ENCODE data around the gene SLC29A2.
"Not testable (repeated sequence)": the region's sequence is repeated elsewhere in the genome, so short reads cannot be mapped to it uniquely, and the experiment has no call there.

The SLC29A2 gene

GRCh38 chr11:66386171-66387069 is 14.9 kb upstream of the SLC29A2 start:
- TF ChIP-seq CREB5 (CRISPR knock-in tag; IDR thresholded peaks at IDR 0.05; ENCODE audit: low read depth): no peak
- no peak for TF ChIP-seq GLIS3 (CRISPR knock-in tag; IDR thresholded peaks at IDR 0.05)
- no peak for TF ChIP-seq RARB (CRISPR knock-in tag; IDR thresholded peaks at IDR 0.05)
- no peak for TF ChIP-seq ISL1 (CRISPR knock-in tag; IDR thresholded peaks at IDR 0.05)
- TF ChIP-seq SNAI2 (CRISPR knock-in tag; IDR thresholded peaks at IDR 0.05): no peak
- TF ChIP-seq CSDC2 (CRISPR knock-in tag; IDR thresholded peaks at IDR 0.05): no peak
- TF ChIP-seq ZNF565 (CRISPR knock-in tag; conservative IDR thresholded peaks at IDR 0.05; ENCODE audit: low read depth): no peak
- no peak for TF ChIP-seq PPARA (CRISPR knock-in tag; IDR thresholded peaks at IDR 0.05; ENCODE audit: borderline replicate concordance)
- TF ChIP-seq PATZ1 (CRISPR knock-in tag; IDR thresholded peaks at IDR 0.05; ENCODE audit: borderline replicate concordance): no peak
- no peak for TF ChIP-seq TOX (CRISPR knock-in tag; IDR thresholded peaks at IDR 0.05; ENCODE audit: borderline replicate concordance)
- no peak for TF ChIP-seq ZNF8 (CRISPR knock-in tag; IDR thresholded peaks at IDR 0.05)
- peak; percentile 85 for ATAC-seq

GRCh38 chr11:66384316-66384715 is 12.8 kb upstream of the SLC29A2 start:
- not testable (repeated sequence) for ATAC-seq

GRCh38 chr11:66380264-66380663 is 8.7 kb upstream of the SLC29A2 start:
- ATAC-seq: not testable (repeated sequence)

GRCh38 chr11:66373690-66374287 is 2.2 kb upstream of the SLC29A2 start:
- ATAC-seq: not testable (repeated sequence)

GRCh38 chr11:66373265-66373664 is 1.7 kb upstream of the SLC29A2 start:
- no peak for ATAC-seq
- no peak for TF ChIP-seq TOX (CRISPR knock-in tag; IDR thresholded peaks at IDR 0.05; ENCODE audit: borderline replicate concordance)
- no peak for TF ChIP-seq CREB5 (CRISPR knock-in tag; IDR thresholded peaks at IDR 0.05; ENCODE audit: low read depth)
- no peak for TF ChIP-seq SNAI2 (CRISPR knock-in tag; IDR thresholded peaks at IDR 0.05)
- TF ChIP-seq OSR1 (CRISPR knock-in tag; IDR thresholded peaks at IDR 0.05): no peak
- no peak for TF ChIP-seq ZC3H10 (CRISPR knock-in tag; IDR thresholded peaks at IDR 0.05)
- no peak for TF ChIP-seq POU6F1 (CRISPR knock-in tag; IDR thresholded peaks at IDR 0.05; ENCODE audit: borderline replicate concordance, low read depth)
- no peak for TF ChIP-seq CSDC2 (CRISPR knock-in tag; IDR thresholded peaks at IDR 0.05)
- no peak for TF ChIP-seq ZNF8 (CRISPR knock-in tag; IDR thresholded peaks at IDR 0.05)
- TF ChIP-seq PPARA (CRISPR knock-in tag; IDR thresholded peaks at IDR 0.05; ENCODE audit: borderline replicate concordance): no peak
- no peak for TF ChIP-seq BACH2 (CRISPR knock-in tag; IDR thresholded peaks at IDR 0.05; ENCODE audit: borderline replicate concordance)
- no peak for TF ChIP-seq GLIS3 (CRISPR knock-in tag; IDR thresholded peaks at IDR 0.05)
- TF ChIP-seq ZNF70 (CRISPR knock-in tag; IDR thresholded peaks at IDR 0.05): no peak
- TF ChIP-seq ZNF565 (CRISPR knock-in tag; conservative IDR thresholded peaks at IDR 0.05; ENCODE audit: low read depth): no peak
